Measurements from ENCODE around the gene P4HA2.

P4HA2 gene

DNA sequence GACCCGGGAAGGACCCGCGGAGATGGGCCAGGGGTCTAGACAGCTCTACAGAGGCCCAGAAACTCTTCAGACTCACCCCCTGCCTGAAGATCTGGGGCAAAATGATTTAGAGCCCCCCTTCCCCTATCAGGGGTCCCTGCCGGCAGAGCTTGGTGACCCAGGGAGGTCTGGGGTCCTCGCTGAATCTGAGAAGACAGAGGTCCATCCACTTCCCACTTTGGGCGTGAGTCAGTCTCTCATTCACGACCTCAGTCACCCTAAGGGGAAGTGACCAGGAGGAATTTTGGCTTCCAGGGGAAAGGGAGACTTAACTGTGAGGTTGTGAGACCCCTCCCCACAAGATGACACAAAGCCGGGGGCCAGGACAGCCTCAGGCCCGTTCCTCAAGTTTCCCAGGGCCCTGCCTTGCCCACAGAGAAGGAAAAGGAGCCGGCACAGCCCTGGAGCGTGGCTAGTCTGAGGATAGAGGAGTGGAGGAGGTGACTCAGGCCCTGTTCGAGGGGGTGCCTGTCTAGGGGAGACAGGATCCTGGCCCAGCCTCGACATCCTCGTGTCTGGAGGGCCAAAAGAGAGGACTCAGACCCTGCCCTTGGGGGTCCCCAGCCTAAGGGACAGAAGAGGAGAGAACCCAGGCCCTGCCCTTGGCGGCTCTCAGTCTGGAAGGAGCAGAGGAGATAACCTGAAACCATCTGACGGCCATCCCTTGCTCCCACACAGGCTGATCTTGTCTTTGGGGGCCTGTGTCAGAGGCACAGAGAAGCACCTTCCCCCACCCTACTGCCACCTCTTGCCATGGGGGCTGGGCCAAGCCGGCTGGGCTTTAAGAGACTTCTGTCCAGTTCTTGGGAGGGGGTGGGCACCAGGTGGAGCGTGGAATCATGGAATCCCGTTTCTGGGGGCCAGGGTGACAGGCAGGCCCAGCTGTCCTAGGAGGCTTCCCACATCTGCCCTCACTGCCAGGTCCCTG is 30.7 kb upstream of the P4HA2 start:
- no peak for TF ChIP-seq ISL1 (CRISPR knock-in tag; IDR thresholded peaks at IDR 0.05)
- TF ChIP-seq RARB (CRISPR knock-in tag; IDR thresholded peaks at IDR 0.05) = no peak
- TF ChIP-seq, protein P1, sequence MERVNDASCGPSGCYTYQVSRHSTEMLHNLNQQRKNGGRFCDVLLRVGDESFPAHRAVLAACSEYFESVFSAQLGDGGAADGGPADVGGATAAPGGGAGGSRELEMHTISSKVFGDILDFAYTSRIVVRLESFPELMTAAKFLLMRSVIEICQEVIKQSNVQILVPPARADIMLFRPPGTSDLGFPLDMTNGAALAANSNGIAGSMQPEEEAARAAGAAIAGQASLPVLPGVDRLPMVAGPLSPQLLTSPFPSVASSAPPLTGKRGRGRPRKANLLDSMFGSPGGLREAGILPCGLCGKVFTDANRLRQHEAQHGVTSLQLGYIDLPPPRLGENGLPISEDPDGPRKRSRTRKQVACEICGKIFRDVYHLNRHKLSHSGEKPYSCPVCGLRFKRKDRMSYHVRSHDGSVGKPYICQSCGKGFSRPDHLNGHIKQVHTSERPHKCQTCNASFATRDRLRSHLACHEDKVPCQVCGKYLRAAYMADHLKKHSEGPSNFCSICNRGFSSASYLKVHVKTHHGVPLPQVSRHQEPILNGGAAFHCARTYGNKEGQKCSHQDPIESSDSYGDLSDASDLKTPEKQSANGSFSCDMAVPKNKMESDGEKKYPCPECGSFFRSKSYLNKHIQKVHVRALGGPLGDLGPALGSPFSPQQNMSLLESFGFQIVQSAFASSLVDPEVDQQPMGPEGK (CRISPR knock-in tag; IDR thresholded peaks at IDR 0.05; ENCODE audit: borderline replicate concordance) = no peak
- TF ChIP-seq, protein P2, sequence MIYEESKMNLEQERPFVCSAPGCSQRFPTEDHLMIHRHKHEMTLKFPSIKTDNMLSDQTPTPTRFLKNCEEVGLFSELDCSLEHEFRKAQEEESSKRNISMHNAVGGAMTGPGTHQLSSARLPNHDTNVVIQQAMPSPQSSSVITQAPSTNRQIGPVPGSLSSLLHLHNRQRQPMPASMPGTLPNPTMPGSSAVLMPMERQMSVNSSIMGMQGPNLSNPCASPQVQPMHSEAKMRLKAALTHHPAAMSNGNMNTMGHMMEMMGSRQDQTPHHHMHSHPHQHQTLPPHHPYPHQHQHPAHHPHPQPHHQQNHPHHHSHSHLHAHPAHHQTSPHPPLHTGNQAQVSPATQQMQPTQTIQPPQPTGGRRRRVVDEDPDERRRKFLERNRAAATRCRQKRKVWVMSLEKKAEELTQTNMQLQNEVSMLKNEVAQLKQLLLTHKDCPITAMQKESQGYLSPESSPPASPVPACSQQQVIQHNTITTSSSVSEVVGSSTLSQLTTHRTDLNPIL (CRISPR knock-in tag; IDR thresholded peaks at IDR 0.05; ENCODE audit: low read depth) = no peak
- TF ChIP-seq ZFP3 (CRISPR knock-in tag; IDR thresholded peaks at IDR 0.05) = no peak
- TF ChIP-seq TCF4 (CRISPR knock-in tag; IDR thresholded peaks at IDR 0.05; ENCODE audit: borderline replicate concordance) = no peak
- no peak for TF ChIP-seq ZNF70 (CRISPR knock-in tag; IDR thresholded peaks at IDR 0.05)
- TF ChIP-seq, protein P3, sequence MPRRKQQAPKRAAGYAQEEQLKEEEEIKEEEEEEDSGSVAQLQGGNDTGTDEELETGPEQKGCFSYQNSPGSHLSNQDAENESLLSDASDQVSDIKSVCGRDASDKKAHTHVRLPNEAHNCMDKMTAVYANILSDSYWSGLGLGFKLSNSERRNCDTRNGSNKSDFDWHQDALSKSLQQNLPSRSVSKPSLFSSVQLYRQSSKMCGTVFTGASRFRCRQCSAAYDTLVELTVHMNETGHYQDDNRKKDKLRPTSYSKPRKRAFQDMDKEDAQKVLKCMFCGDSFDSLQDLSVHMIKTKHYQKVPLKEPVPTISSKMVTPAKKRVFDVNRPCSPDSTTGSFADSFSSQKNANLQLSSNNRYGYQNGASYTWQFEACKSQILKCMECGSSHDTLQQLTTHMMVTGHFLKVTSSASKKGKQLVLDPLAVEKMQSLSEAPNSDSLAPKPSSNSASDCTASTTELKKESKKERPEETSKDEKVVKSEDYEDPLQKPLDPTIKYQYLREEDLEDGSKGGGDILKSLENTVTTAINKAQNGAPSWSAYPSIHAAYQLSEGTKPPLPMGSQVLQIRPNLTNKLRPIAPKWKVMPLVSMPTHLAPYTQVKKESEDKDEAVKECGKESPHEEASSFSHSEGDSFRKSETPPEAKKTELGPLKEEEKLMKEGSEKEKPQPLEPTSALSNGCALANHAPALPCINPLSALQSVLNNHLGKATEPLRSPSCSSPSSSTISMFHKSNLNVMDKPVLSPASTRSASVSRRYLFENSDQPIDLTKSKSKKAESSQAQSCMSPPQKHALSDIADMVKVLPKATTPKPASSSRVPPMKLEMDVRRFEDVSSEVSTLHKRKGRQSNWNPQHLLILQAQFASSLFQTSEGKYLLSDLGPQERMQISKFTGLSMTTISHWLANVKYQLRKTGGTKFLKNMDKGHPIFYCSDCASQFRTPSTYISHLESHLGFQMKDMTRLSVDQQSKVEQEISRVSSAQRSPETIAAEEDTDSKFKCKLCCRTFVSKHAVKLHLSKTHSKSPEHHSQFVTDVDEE (CRISPR knock-in tag; IDR thresholded peaks at IDR 0.05) = no peak
- no peak for TF ChIP-seq ARNTL (CRISPR knock-in tag; IDR thresholded peaks at IDR 0.05; ENCODE audit: borderline replicate concordance, low read depth)
- TF ChIP-seq BACH2 (CRISPR knock-in tag; IDR thresholded peaks at IDR 0.05; ENCODE audit: borderline replicate concordance) = no peak
- TF ChIP-seq, protein P4, sequence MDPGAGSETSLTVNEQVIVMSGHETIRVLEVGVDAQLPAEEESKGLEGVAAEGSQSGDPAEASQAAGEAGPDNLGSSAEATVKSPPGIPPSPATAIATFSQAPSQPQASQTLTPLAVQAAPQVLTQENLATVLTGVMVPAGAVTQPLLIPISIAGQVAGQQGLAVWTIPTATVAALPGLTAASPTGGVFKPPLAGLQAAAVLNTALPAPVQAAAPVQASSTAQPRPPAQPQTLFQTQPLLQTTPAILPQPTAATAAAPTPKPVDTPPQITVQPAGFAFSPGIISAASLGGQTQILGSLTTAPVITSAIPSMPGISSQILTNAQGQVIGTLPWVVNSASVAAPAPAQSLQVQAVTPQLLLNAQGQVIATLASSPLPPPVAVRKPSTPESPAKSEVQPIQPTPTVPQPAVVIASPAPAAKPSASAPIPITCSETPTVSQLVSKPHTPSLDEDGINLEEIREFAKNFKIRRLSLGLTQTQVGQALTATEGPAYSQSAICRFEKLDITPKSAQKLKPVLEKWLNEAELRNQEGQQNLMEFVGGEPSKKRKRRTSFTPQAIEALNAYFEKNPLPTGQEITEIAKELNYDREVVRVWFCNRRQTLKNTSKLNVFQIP (CRISPR knock-in tag; IDR thresholded peaks at IDR 0.05; ENCODE audit: borderline replicate concordance, low read depth) = no peak
- no peak for TF ChIP-seq OSR1 (CRISPR knock-in tag; IDR thresholded peaks at IDR 0.05)
- TF ChIP-seq CSDC2 (CRISPR knock-in tag; IDR thresholded peaks at IDR 0.05) = no peak
- TF ChIP-seq ZNF565 (CRISPR knock-in tag; conservative IDR thresholded peaks at IDR 0.05; ENCODE audit: low read depth) = no peak
- TF ChIP-seq ESRRG (CRISPR knock-in tag; IDR thresholded peaks at IDR 0.05) = no peak
- no peak for TF ChIP-seq GLIS3 (CRISPR knock-in tag; IDR thresholded peaks at IDR 0.05)
- TF ChIP-seq SNAI2 (CRISPR knock-in tag; IDR thresholded peaks at IDR 0.05) = no peak
- TF ChIP-seq ZC3H10 (CRISPR knock-in tag; IDR thresholded peaks at IDR 0.05) = no peak
- no peak for TF ChIP-seq ZNF8 (CRISPR knock-in tag; IDR thresholded peaks at IDR 0.05)

GRCh38 chr5:132257131-132258101 is 29.8 kb upstream of the P4HA2 start, which contains the start of gene PDLIM4:
Gene PDLIM4, plus strand, starts transcription at chr5:132257696. Its CDS starts 39 bp downstream, at chr5:132257735.
- peak; percentile 37 for ATAC-seq
- TF ChIP-seq PPARA (CRISPR knock-in tag; IDR thresholded peaks at IDR 0.05; ENCODE audit: borderline replicate concordance) (no peak), ESRRG (CRISPR knock-in tag; IDR thresholded peaks at IDR 0.05) (no peak), ZFP3 (CRISPR knock-in tag; IDR thresholded peaks at IDR 0.05) (no peak), ZNF565 (CRISPR knock-in tag; conservative IDR thresholded peaks at IDR 0.05; ENCODE audit: low read depth) (no peak), OSR1 (CRISPR knock-in tag; IDR thresholded peaks at IDR 0.05) (no peak), CSRNP3 (CRISPR knock-in tag; IDR thresholded peaks at IDR 0.05) (no peak), TOX (CRISPR knock-in tag; IDR thresholded peaks at IDR 0.05; ENCODE audit: borderline replicate concordance) (no peak), TCF4 (CRISPR knock-in tag; IDR thresholded peaks at IDR 0.05; ENCODE audit: borderline replicate concordance) (no peak), ZNF70 (CRISPR knock-in tag; IDR thresholded peaks at IDR 0.05) (no peak), ISL1 (CRISPR knock-in tag; IDR thresholded peaks at IDR 0.05) (no peak), ARNTL (CRISPR knock-in tag; IDR thresholded peaks at IDR 0.05; ENCODE audit: borderline replicate concordance, low read depth) (no peak), SNAI2 (CRISPR knock-in tag; IDR thresholded peaks at IDR 0.05) (no peak)
- TF ChIP-seq, protein P4 (CRISPR knock-in tag; IDR thresholded peaks at IDR 0.05; ENCODE audit: borderline replicate concordance, low read depth) = no peak

More for the DNA sequence above, 30.7 kb upstream of the P4HA2 start:
- peak; percentile 76 for ATAC-seq

Data from SK-N-SH treated with all-trans-retinoic acid at 6 μM for 48 hours (cell line).